Activated naive CD4-positive, alpha-beta T cell treated with Interleukin-2 at 50 U/mL for 16 hours (primary cell): ENCODE results near the gene CDKN2B-AS1.

ENCODE experiments used
- DNase-seq: peaks from one replicate; pipeline ENCODE4 v3.0.0-alpha.2; 2020

Gene CDKN2B-AS1

DNA sequence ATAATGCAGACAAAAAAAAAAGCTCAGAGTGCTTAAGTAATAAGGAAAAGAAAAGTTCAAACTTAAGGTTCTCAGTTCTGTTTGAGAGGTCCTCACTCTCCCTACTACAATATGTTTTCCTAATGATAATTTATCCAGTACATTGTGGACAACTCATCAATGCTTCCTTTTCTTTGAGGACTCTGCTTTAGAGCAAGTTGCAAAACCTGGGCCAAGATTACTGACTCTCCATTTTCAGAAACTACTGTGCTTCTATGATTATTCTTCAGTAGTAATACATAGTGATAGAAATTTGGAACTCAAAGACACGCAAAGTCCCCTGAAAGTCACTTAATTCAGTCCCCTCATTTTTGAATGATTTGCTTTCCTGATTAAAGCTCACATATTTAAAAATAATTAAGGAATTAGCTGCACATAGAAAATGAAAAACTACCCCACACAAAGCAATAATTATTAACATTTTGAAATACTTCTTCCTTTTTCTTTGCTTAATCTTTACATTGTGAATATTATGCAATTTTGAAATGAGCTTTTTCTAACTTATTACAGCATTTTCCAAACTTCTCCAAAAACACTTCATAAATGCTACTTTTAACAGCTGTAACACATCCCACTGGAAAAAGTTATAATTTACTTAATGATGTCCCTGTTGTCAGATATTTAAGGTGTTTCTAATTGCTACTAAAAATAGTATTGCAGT, 11.6 kb upstream of the CDKN2B-AS1 start:
- DNase-seq: no peak

- DNase-seq: no peak
These were observed 11.0 kb upstream of the CDKN2B-AS1 start for GRCh38 chr9:21983561-21983935.

DNA sequence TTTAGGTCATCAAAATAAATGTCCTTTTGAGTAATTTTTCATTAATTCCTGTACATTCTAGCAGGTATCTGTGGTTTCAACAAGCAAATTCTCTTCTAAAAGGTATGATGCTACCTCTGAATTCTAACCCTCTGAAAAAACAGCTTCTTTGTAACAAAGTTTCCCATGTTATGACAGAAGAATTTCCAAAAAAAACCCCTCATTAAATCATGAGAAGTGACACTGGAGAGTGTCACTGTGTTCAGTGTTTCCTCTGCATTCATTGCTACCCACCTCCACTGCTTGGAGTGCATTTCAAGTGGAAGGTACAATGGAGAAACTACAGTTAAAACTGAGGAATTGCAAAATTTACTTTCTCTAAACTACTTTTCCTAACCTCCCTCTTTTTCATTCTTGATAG, 10.5 kb upstream of the CDKN2B-AS1 start:
- no peak for DNase-seq

DNA sequence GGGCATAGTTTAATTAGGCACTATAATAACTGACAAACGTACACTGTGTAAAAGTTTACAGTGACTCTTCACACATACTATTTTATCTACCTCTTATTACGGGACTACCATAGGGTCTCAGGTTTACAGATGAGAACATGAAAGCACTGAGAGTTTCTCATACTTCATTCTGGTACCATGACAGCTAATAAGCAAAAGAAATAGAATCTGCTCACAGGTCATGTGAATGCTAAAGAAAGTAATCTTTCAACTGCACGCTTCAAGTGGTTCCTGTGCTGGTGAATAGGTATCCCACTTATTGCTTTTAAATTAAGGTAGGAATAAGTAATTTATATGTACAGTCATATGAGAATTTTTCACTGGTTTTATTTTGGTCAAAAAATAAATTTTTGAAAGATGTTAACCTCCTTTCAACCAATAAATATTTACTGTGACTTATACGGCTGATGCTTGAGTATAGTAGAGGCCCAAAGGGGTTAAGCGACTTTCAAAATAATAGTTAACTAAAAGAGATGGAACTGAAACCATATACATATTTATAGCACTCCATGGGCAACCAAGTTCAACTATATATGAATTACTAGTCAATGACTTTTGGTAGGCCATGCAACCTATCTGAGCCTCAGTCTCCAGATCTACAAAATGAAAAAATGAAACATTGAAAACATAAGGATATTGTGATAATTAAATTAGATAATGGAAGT, 8.5 kb upstream of the CDKN2B-AS1 start:
- DNase-seq: no peak

- no peak for DNase-seq
These were observed 6.3 kb upstream of the CDKN2B-AS1 start for GRCh38 chr9:21988056-21988990.

DNA sequence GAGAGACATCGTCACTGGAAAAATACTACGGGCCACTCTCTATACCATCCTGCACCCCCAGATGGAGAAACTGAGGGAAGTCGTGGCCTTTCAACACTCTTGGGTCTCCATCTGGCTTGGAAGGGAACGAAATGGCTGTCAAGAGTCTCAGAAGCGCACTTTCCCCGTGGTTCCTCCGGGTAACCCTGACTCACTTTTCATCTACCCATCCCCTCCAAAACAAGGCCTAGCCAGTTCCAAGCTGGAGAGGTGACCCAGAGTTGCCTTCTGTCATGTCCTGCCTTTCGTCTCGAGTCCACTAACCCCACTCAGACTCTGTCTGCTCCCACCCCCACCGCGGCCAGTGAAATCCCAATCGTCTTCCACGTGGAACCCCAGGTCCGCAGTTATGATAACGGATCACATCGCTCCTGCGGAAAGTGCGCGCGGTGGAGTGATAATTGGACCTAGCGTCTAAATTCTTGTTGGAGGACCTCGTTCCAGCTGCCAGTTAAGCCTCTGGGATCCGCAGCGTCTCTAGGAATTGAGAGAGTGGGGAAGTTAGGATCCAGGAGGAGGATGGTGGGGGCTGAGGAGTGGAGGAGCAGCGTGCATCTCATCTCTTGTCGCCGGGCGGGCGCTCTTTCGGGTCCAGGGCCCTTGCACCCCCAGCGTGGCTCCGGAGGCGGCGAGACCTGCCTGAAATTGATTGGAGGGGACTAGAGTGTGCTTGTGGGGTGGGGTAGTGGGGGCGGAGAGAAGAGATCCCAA, 5.0 kb upstream of the CDKN2B-AS1 start:
- no peak for DNase-seq

DNA sequence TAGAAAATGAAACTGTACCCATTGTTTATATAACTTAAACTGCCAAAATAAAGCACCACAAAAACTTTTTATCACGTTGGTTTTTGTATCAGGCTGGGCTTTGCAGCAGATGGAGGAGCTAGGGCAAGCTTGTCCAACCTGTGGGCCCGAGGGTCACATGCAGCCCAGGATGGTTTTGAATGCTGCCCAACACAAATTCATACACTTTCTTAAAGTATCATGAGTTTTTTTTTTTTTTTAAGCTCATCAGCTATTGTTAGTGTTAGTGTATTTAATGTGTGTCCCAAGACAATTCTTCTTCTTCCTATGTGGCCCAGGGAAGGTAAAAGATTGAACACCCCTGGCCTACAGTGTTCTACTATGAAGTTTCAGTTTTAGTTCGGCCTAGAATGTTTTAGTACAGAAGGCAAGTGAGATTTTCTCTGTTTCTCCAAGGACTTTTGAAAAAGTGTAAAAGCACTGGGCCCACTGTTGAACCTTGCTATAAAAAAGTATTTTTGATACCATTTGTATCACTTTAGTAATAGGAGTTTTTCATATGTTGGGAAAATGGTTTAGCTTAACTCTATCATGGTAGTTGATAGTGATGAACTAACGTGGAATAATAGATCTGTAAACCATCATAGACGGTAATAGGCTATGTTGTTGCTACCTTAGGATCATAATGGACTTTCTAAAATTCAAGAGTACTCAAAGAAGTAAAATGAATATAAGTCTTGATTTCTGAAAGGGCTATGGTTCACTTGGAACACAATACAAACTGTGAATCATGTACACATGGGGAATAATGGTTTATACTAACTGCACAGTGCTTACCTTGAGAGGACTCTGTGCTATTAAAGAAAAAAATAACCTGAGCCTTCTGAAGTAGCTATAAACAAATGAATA, 3.3 kb upstream of the CDKN2B-AS1 start:
- no peak for DNase-seq

DNA sequence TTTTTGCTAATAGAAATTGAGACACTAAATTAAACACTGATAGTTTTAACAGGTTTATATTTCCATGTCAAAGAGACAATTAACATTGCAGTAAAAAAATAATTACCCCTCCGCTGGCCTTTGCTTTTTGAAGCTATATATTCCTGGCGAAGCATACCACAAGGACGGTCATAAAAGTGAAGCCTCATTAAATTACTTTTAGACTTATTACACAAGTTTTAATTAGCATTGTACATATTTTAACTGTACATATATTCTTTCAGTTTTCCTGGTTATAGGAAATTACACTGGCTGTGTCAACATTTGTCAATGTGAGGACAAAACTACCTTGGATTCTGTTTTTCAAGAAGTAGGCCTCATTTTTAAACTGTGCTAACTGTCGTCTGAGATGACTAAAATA, 1.6 kb upstream of the CDKN2B-AS1 start:
- no peak for DNase-seq

GRCh38 chr9:21993893-21994555, 567 bp upstream of the CDKN2B-AS1 start, which contains the start of gene CDKN2A:
Gene CDKN2A, minus strand, starts transcription at chr9:21994392.
- DNase-seq: peak; percentile 62

GRCh38 chr9:21995006-21995665, 545 bp downstream of the CDKN2B-AS1 start:
- peak; percentile 81 for DNase-seq

DNA sequence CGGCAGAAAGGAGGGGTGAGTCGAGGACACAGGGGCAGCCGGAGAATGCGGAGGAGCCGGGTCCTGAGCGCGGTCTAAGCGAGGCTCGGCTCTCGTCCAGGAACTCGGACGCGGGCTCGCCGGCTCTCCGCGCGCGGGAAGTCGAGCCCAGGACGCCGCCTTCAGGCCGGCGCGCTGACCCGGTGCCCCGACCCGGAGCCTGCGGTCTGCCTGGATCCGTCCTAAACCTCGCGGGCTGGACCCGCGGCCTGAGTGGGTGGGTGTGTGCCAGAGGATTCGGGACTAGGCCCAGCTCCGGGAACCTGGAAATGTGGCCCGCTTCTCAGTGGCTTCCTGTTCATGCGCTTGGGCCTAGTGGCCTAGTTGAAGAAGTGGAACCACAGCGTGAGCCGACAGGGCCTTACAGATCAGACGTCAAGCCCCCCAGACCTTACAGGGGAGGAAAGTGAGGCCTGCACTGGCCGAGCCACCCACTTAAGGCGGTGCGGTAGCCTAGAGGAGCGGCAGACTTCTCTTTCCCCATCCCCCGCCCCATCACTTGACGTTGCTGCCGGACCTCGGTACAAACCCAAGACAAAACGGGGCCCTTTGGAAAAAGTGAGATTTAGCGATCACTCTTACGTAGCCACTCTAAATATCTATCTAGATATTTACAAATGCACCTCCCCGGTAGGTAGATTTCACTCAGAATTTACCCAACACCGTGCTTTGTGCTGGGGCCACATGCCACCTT, 1.2 kb downstream of the CDKN2B-AS1 start:
- DNase-seq: peak; percentile 19

GRCh38 chr9:21996438-21996837, 1.8 kb downstream of the CDKN2B-AS1 start:
- no peak for DNase-seq

GRCh38 chr9:21996858-21997257, 2.3 kb downstream of the CDKN2B-AS1 start:
- no peak for DNase-seq

- no peak for DNase-seq
These were observed 2.9 kb downstream of the CDKN2B-AS1 start for GRCh38 chr9:21997480-21997879.

- DNase-seq: no peak
These were observed 3.4 kb downstream of the CDKN2B-AS1 start for GRCh38 chr9:21998026-21998425.

GRCh38 chr9:22002038-22002437, 7.4 kb downstream of the CDKN2B-AS1 start:
- no peak for DNase-seq

GRCh38 chr9:22005021-22005701, 10.6 kb downstream of the CDKN2B-AS1 start:
- no peak for DNase-seq

DNA sequence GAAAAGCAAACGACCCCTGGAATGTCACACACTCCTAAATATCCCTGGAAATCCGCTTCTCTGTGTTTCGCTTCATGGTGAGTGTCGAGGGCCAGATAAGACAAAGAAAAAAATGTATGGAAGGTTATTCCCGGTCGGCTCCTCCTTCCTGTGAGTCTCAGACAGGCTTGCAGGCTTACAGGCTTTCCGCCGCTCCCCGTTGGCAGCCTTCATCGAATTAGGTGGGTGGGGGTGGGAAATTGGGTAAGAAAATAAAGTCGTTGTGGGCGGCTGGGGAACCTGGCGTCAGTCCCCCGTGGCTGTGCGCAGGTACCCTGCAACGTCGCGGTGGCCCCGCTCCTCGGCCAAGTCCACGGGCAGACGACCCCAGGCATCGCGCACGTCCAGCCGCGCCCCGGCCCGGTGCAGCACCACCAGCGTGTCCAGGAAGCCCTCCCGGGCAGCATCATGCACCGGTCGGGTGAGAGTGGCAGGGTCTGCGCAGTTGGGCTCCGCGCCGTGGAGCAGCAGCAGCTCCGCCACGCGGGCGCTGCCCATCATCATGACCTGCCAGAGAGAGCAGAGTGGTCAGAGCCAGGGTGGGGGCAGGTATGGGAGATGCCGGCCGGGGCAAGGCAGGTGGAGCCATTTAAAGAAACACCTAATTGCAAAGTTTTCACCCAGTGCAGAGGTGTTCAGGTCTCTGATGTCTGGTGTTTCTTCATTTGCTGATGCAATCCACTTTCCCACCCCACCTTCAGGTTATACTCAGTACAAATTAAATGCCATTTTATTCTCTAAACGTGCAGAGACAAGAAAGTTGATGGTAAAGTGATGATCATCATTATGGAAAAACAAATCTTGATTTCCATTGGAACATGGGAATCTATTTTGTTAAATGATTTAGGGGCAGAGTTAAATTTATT, 11.4 kb downstream of the CDKN2B-AS1 start:
- DNase-seq: no peak
